ENCODE results near the gene MFSD6L. TPM values are rescaled to one million over a fixed set of nuclear protein-coding genes. Genes with fewer than 3 reads are reported as not detected.
A peak's percentile ranks its signal among the peaks of the same experiment; 100 is the strongest.

Gene MFSD6L
- total and polyA plus RNA-seq, 10 of the 15 experiments (the other 5 are each of a cell fraction or from before 2014, with no cell fraction given): 0.39 to 3.1 (median 1.1) TPM

- 0 out of 2 replicates have a peak, but pooled peaks have one; percentile 29 for TF ChIP-seq TCF3 (IDR thresholded peaks at IDR 0.05; ENCODE audit: borderline replicate concordance, insufficient read depth, low read depth, low read length)
- TF ChIP-seq ATF2 (IDR thresholded peaks at IDR 0.05; ENCODE audit: low read length): no peak; the same call in none of the 2 replicates
- TF ChIP-seq MEF2B (IDR thresholded peaks at IDR 0.05; ENCODE audit: partially characterized antibody, poor library complexity, severe bottlenecking): peak; percentile 73
- TF ChIP-seq FOXM1 (IDR thresholded peaks at IDR 0.05; ENCODE audit: low read depth, low read length): peak; percentile 64; the same call in 1 of the 2 replicates
- TF ChIP-seq NFXL1 (IDR thresholded peaks at IDR 0.05; ENCODE audit: borderline replicate concordance): no peak
- no peak for TF ChIP-seq ZNF217 (IDR thresholded peaks at IDR 0.05)
- TF ChIP-seq TAF1 (IDR thresholded peaks at IDR 0.05; ENCODE audit: borderline replicate concordance, low read depth, low read length): peak; percentile 41; the same call in 1 of the 2 replicates
- TF ChIP-seq BACH1 (IDR thresholded peaks at IDR 0.05; ENCODE audit: borderline replicate concordance): no peak
- TF ChIP-seq MTA2 (IDR thresholded peaks at IDR 0.05; ENCODE audit: low read depth): peak; percentile 88
- TF ChIP-seq PAX8 (IDR thresholded peaks at IDR 0.05): no peak
- peak; percentile 78 for TF ChIP-seq HDGF (IDR thresholded peaks at IDR 0.05)
- peak; percentile 82 for TF ChIP-seq NFYB (IDR thresholded peaks at IDR 0.05; ENCODE audit: insufficient read depth, low read depth, low read length)
- no peak for TF ChIP-seq SREBF2 (IDR thresholded peaks at IDR 0.05; ENCODE audit: low read length)
- TF ChIP-seq SPI1 (IDR thresholded peaks at IDR 0.05; ENCODE audit: borderline replicate concordance, insufficient read depth, low read depth, low read length): peak; percentile 95
- no peak for TF ChIP-seq SREBF1 (IDR thresholded peaks at IDR 0.05; ENCODE audit: low read length)
- TF ChIP-seq BHLHE40 (IDR thresholded peaks at IDR 0.05; ENCODE audit: borderline replicate concordance in 1 of 2, low read depth in 2 of 2, low read length in 1 of 2): 0 out of 4 replicates have a peak, but pooled peaks of 1 of the 2 experiments have one; percentile 8
- TF ChIP-seq SRF (IDR thresholded peaks at IDR 0.05; ENCODE audit: low read depth in 2 of 2, low read length in 2 of 2): 0 out of 4 replicates have a peak, but pooled peaks of 1 of the 2 experiments have one; percentile 21
- 0 out of 2 replicates have a peak, but pooled peaks have one; percentile 35 for TF ChIP-seq PAX5 (IDR thresholded peaks at IDR 0.05; ENCODE audit: borderline replicate concordance, low read depth, low read length)
- TF ChIP-seq ETV6 (conservative IDR thresholded peaks at IDR 0.05 in 1 of 2, IDR thresholded peaks at IDR 0.05 in 1 of 2; ENCODE audit: borderline replicate concordance in 1 of 2, low read depth in 1 of 2): peak in 1 of 2 experiments; percentile 96; a peak in 2 of 4 replicates
- TF ChIP-seq CREM (IDR thresholded peaks at IDR 0.05; ENCODE audit: low read depth): peak; percentile 81
- TF ChIP-seq NR2C1 (IDR thresholded peaks at IDR 0.05): no peak
- TF ChIP-seq EP300 (IDR thresholded peaks at IDR 0.05; ENCODE audit: borderline replicate concordance in 1 of 2, control insufficient read depth in 1 of 2, low read depth in 2 of 2, low read length in 2 of 2): peak; percentile 56 to 62; a peak in 3 of 4 replicates
- TF ChIP-seq IKZF2 (IDR thresholded peaks at IDR 0.05): peak; percentile 93 to 95
- TF ChIP-seq, protein P1, sequence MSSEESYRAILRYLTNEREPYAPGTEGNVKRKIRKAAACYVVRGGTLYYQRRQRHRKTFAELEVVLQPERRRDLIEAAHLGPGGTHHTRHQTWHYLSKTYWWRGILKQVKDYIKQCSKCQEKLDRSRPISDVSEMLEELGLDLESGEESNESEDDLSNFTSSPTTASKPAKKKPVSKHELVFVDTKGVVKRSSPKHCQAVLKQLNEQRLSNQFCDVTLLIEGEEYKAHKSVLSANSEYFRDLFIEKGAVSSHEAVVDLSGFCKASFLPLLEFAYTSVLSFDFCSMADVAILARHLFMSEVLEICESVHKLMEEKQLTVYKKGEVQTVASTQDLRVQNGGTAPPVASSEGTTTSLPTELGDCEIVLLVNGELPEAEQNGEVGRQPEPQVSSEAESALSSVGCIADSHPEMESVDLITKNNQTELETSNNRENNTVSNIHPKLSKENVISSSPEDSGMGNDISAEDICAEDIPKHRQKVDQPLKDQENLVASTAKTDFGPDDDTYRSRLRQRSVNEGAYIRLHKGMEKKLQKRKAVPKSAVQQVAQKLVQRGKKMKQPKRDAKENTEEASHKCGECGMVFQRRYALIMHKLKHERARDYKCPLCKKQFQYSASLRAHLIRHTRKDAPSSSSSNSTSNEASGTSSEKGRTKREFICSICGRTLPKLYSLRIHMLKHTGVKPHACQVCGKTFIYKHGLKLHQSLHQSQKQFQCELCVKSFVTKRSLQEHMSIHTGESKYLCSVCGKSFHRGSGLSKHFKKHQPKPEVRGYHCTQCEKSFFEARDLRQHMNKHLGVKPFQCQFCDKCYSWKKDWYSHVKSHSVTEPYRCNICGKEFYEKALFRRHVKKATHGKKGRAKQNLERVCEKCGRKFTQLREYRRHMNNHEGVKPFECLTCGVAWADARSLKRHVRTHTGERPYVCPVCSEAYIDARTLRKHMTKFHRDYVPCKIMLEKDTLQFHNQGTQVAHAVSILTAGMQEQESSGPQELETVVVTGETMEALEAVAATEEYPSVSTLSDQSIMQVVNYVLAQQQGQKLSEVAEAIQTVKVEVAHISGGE (CRISPR knock-in tag; IDR thresholded peaks at IDR 0.05): no peak
- TF ChIP-seq TCF7 (IDR thresholded peaks at IDR 0.05; ENCODE audit: borderline replicate concordance): no peak
- TF ChIP-seq SP1 (IDR thresholded peaks at IDR 0.05; ENCODE audit: low read depth, low read length): peak; percentile 81
- peak; percentile 71 for TF ChIP-seq POLR2A (IDR thresholded peaks at IDR 0.05; ENCODE audit: low read depth, low read length)
- TF ChIP-seq HDAC2 (IDR thresholded peaks at IDR 0.05): no peak
Measured at GRCh38 chr17:8806926-8807550, 7.9 kb upstream of the MFSD6L start (continued).
